ENCODE results near the gene TNNT2.

TNNT2 gene

GRCh38 chr1:201330541-201330940 lies 46.9 kb downstream of the TNNT2 start:
- DNase-seq, result no peak

DNA sequence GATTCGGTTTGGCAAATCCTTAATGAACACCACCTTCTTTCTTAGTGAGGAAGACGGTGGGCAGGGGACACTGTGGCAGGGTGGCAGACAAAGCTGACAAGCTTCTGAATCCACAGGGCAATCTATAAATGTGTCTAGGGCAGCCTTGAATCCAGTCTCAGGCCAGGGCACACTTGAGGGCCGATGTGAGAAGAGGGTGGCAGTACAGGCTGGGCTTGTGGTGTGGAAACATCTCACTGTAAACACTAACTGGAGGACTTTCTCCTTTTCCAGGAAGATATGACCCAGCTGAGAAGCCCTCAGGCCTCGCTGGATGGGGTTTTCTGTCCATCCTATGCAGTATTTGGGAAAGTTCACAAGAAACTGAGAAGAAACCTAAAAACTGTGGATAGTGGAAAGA lies 47.7 kb downstream of the TNNT2 start:
- DNase-seq, result no peak

GRCh38 chr1:201329286-201329685 lies 48.2 kb downstream of the TNNT2 start:
- no peak for DNase-seq

GRCh38 chr1:201328576-201328975 lies 48.9 kb downstream of the TNNT2 start:
- DNase-seq, result no peak

- no peak for DNase-seq
Measured at GRCh38 chr1:201327687-201328240, 49.7 kb downstream of the TNNT2 start.

GRCh38 chr1:201326710-201327109 lies 50.8 kb downstream of the TNNT2 start:
- DNase-seq, result no peak

- no peak for DNase-seq
Measured at GRCh38 chr1:201325678-201326060, 51.8 kb downstream of the TNNT2 start.

DNA sequence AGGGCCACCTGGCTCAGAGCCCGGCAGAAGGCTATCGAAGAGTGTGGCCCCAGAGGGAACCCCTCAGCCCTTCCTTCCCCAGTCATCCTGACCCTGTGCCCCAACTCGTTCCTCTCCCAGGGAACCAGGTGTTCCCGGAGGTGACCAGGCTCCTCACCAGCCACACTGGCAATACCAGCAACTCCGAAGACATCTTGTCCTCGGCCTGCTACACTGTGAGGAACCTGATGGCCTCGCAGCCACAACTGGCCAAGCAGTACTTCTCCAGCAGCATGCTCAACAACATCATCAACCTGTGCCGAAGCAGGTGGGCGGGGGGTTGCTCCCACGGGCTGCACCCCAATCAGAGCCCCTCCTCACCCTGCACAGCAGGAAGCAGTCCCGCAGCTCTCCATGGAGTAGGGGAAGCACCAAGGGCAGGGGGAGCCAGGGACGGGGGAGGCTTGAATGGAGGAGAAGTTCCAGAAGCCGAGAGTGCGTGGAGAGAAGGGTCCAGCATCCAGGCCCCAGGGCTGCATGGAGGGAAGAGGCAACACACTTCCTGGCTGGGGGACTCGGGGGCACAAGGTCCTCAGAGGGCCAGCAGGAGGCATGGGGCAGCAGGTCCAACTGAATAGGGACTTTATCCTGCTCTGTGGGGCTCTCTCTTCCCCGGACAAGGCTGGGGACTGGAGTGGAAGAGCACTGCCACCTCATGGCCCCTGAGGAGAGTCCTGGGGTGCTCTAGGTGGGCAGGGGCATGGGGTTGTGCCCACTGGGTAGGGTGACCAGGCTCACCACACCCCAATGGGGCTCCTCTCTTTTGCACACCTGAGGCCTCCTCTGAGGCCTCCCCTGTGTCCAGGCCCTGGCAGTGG lies 52.4 kb downstream of the TNNT2 start:
- DNase-seq, result no peak

DNA sequence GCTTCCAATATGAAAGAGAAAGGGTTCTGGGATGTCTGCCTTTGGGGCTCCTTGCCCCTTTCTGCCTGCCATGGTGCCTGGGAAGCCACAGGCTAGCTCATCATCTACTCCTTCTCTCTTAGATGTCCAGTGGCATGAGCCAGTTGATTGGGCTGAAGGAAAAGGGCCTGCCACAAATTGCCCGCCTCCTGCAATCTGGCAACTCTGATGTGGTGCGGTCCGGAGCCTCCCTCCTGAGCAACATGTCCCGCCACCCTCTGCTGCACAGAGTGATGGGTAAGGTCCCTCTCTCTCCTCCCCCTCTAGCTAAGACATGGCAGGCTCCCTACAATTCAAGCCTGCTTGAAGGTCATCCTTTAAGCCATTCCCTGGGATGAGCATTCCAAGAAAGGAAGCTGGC lies 53.2 kb downstream of the TNNT2 start:
- DNase-seq, result no peak

GRCh38 chr1:201322653-201323510 lies 54.6 kb downstream of the TNNT2 start:
- DNase-seq, result no peak

DNA sequence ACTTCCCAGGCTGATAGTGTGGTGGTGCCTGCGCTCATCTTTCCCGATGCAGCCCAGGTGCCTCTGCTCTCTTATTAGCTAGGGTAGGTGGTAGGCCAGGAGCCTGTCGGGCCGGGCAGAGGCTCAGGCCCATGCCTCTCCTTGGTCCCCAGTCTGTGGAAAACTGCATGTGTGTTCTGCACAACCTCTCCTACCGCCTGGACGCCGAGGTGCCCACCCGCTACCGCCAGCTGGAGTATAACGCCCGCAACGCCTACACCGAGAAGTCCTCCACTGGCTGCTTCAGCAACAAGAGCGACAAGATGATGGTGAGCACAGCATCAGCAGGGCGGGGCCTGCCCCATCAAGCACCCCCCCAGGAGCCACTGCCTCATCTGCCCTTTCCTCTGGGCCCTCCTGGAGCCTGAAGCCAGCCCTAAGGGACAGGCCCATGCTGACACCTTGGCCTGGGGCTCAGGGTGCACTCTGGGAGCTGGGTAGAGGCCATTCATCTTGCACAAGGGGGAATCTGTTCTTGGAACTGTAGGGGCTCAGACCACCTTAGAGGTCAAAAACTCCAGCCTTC lies 55.6 kb downstream of the TNNT2 start:
- no peak for DNase-seq

DNA sequence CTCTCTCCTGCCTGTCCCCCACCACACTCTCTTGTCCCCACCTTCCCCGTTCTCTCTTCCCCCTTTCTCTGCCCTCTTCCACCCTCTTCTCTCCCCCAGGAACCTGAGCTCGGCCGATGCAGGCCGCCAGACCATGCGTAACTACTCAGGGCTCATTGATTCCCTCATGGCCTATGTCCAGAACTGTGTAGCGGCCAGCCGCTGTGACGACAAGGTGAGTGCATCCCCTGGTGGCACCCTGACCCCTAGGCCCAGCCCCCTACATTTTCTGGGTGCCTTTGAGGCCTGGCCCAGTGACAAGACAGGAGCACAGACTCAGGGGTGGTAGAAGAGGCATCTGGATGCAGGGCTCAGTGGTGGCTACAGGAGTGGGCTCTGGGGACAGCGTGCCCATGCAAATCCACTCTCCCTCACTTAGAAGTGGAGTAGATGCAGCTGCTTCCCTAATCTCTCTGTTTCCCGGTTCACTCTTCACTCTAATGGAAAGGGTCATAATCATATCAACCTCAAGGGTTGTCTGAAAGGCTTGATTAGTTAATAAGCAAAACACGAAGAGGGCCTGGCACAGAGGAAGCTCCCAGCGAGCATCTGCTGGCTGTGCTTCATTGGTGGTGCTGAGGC lies 57.2 kb downstream of the TNNT2 start:
- no peak for DNase-seq

GRCh38 chr1:201319631-201320030 lies 57.8 kb downstream of the TNNT2 start:
- no peak for DNase-seq

DNA sequence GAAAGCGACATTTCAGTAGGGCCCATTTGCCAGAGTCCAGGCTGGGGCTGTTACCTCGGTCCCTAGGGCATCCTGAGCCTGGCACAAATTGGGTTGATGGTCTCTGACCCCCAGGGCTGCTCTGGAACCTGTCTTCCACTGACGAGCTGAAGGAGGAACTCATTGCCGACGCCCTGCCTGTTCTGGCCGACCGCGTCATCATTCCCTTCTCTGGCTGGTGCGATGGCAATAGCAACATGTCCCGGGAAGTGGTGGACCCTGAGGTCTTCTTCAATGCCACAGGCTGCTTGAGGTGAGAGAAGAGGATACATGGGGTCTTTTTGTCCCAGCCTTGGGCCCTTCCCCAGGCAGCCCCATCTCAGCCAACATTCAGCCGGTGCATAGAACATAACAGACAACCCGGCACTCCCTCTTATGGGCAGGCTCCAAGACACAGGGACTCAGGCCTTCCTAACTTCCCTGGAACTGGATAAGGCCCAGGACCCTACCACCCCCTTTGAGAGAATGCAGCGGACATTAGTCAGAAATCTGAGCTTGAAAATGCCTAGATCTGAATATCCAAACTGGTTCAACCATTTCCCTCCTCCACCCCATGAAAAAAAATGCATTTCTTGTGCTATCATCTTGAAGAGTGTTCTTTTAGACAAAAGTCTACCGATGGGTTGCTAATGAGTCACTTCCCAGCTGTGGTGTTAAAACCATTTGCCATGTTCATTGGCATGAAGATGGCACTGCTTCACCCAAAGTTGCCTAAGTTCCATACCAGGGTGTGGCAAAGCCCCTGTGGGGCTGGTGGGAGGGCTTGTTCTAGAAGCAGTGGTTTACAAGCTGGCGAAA lies 58.8 kb downstream of the TNNT2 start:
- DNase-seq, result no peak

- no peak for DNase-seq
Measured at GRCh38 chr1:201317551-201317950, 59.9 kb downstream of the TNNT2 start.

DNA sequence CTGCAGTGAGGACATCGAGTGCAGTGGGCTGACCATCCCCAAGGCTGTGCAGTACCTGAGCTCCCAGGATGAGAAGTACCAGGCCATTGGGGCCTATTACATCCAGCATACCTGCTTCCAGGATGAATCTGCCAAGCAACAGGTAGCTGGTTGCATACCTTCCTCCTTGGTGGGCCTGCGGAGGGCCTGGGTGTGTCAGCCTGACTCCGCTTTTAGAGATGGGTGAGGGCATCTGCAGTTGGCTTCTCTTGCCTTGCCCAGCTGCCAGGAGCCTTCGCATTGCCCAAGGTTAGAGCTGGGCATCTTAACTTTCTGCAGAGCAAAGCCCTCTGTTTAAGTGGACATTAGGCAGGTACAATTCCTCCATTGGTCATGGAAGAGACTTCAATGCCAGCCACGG lies 60.9 kb downstream of the TNNT2 start:
- no peak for DNase-seq

- no peak for DNase-seq
Measured at GRCh38 chr1:201313086-201313485, 64.4 kb downstream of the TNNT2 start.

- DNase-seq, result no peak
Measured at GRCh38 chr1:201312298-201312697, 65.2 kb downstream of the TNNT2 start.

DNA sequence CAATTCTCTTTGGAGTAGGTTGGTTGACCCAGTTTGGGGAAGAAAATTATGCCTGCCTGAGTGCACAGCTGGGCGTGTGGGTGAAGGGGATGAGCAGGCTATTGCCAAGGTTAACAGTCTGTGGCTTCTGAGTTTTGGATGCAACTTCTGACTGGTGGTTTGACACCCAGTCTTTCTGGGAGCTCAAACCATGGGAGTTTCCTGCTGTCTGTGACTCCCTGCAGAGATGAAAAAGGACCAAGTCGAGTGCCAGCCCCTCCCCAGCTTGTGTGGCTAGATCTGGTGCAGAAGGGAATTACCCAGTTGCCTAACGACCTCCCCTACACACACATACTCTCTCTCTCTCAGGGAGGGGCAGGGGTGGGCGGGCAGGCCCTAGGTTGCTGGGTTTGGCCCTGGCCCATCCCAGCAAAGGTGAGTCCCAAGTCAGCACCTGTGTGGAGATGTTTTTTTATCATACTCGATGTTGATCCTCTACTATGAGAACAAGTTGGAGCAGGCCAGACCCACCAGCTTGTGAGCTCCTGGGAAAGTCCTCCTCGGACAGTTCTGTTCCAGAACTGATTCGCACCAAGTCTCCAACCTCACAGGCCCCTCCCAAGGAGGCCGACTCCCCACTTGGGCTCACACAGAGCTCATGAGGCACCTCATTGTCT lies 66.0 kb downstream of the TNNT2 start:
- DNase-seq, result no peak

DNA sequence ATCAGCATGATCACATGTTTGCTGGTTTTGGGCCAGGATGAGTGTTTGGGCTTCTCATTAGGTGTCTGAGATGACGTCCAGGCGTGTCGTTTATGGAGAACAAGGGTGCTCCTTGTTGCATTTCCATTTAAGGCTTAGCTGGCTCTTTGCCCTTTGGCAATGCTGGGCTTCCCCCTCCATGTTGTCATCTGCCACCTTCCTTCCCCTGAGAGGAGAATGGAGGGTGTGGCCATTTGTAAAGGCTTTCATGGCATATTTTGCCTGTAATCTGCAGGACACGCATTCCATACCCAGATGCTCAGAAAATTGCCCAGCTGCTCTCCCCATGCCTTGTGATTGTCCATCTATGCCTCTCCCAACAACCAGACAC lies 66.5 kb downstream of the TNNT2 start:
- DNase-seq, result peak; percentile 20

DNA sequence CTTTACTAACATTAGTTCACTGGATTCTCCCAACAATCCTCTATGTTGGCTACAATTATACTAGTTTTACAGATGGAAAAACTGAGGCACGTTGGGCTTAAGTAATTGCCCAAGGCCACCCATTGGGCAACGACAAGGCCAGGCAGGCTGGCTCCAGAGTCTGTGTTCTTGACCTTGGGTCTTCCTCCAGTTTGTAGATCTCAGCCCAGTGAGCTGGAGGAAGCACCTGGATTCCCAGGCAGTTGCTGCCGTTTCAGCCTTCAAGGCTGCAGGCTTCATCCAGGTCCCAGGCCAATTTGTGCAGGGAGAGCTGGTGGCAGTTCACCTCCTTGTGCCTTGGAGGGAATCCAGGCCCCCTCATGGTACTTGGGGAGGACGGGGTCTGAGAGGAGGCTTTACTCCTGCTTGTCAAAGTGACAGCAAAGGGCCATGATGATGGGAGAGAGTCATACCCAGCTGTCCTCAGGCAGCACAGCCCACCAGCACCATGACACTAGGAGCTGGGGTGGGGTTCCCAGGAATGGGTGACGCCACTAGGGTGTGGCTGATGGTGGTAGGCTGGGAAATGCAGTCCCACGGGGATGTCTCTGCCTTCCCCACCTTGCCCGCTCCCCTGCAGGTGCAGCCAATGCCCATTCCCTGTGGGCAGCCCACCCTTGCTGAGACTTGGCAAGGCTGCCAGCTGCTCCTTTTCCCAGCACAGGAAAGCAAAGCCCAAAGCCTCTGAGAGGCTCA lies 67.1 kb downstream of the TNNT2 start:
- no peak for DNase-seq
